Upper lobe of left lung (tissue), 4 donors: ENCODE results near the gene LHFPL5.

Experiments
- EP300 ChIP-seq, 4 donors: sonication (generic); formaldehyde crosslinking; IDR thresholded peaks; one replicate each; pipeline ENCODE4 v1.5.1; 2017; ENCODE audit warnings: antibody characterized with exemption in 4 of 4, control low read depth in 2 of 4
- POLR2A ChIP-seq, 4 donors: fragments of 450-650 bp; IDR thresholded peaks; one replicate each; pipeline ENCODE4 v1.5.1; 2016 to 2017; ENCODE audit warnings: antibody characterized with exemption in 4 of 4, mild to moderate bottlenecking in 2 of 4
- POLR2AphosphoS5 ChIP-seq, 2 donors: sonication (generic); formaldehyde crosslinking; IDR thresholded peaks; one replicate each; pipeline ENCODE4 v1.5.1; 2017; ENCODE audit warnings: antibody characterized with exemption in 2 of 2
- TF ChIP-seq, protein P1 (sequence below), 6 experiments: fragments of 450-650 bp in 4 of 6; fragments of 200-600 bp in 2 of 6; sonication (generic) in 2 of 6; IDR thresholded peaks; one replicate each; pipeline ENCODE4 v1.5.1; 2016 to 2019; ENCODE audit warnings: antibody characterized with exemption in 6 of 6

DNA sequence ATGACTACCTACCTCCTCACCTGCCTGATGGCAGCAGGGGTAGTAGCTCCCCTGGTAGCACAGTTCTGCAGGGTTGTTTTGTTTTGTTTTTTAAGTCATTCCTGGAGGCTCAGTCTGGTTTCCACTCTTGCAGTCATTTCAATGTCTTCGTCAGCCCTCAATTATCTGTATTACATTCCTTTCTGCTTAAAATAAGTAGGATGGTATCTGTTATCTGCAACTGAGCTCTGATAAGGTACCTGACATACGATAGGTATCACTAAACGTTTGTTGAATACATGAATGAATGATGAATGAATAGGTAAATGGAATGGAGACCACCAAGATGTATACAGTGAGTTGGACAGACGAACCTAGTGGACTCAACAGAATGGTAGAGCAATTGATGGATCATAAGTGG, 35.9 kb upstream of the LHFPL5 start:
- TF ChIP-seq, protein P1, sequence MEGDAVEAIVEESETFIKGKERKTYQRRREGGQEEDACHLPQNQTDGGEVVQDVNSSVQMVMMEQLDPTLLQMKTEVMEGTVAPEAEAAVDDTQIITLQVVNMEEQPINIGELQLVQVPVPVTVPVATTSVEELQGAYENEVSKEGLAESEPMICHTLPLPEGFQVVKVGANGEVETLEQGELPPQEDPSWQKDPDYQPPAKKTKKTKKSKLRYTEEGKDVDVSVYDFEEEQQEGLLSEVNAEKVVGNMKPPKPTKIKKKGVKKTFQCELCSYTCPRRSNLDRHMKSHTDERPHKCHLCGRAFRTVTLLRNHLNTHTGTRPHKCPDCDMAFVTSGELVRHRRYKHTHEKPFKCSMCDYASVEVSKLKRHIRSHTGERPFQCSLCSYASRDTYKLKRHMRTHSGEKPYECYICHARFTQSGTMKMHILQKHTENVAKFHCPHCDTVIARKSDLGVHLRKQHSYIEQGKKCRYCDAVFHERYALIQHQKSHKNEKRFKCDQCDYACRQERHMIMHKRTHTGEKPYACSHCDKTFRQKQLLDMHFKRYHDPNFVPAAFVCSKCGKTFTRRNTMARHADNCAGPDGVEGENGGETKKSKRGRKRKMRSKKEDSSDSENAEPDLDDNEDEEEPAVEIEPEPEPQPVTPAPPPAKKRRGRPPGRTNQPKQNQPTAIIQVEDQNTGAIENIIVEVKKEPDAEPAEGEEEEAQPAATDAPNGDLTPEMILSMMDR (IDR thresholded peaks at IDR 0.05): no peak
- TF ChIP-seq POLR2A (IDR thresholded peaks at IDR 0.05) (no peak), EP300 (IDR thresholded peaks at IDR 0.05) (no peak), POLR2AphosphoS5 (IDR thresholded peaks at IDR 0.05) (no peak)
